Endothelial cell of umbilical vein (primary cell): ENCODE measurements around the gene DCAF7. TPM values are rescaled to one million over a fixed set of nuclear protein-coding genes. Genes with fewer than 3 reads are reported as not detected.

Source experiments
- BruUV-seq: library from RNA; stranded (reverse); fragments of 400-500 nt; replicated peaks from 2 replicates; lab custom pipeline; 2021; lab: Mats Ljungman, UMichigan
- CTCF ChIA-PET: fragments of 300-600, 350-600 bp; sonication (Branson Sonifier 250); formaldehyde crosslinking; loops from one replicate; lab custom pipeline; 2021; ENCODE audit warnings: antibody characterized with exemption, inconsistent platforms; lab: Charles Lee
- POLR2A ChIA-PET: fragments of 300-600, 350-600 bp; sonication (Branson Sonifier 250); formaldehyde crosslinking; loops from one replicate; lab custom pipeline; 2021; ENCODE audit warnings: antibody characterized with exemption, inconsistent platforms; lab: Charles Lee
- DNase-seq: peaks from one replicate; pipeline ENCODE4 v3.0.0-alpha.2; 2011; ENCODE audit warnings: low read depth, low spot score
- FAIRE-seq: peaks from 2 replicates; lab custom pipeline; 2011; peaks lifted over from hg19 to GRCh38; lab: Jason Lieb, UNC
- H2AFZ ChIP-seq: 2 replicates; pipeline ENCODE4 v1.6.0; 2012; ENCODE audit warnings: low read depth, low read length, control low read depth, inconsistent platforms
- H3K27ac ChIP-seq: 2 replicates; pipeline ENCODE4 v1.5.1; 2011; ENCODE audit warnings: low read depth, mild to moderate bottlenecking, control low read depth, low read length, moderate library complexity; ENCODE audit not compliant: insufficient read depth
- H3K27me3 ChIP-seq, 2 experiments: 2 replicates each; pipeline versions ENCODE4 v1.6.0 to v1.6.1; 2011; ENCODE audit warnings: low read length in 2 of 2, mixed read lengths in 1 of 2; ENCODE audit not compliant: control insufficient read depth in 2 of 2, insufficient read depth in 2 of 2
- H3K36me3 ChIP-seq, 2 experiments: 2 replicates in 1 of 2; 3 replicates in 1 of 2; pipeline ENCODE4 v1.5.1; 2011; ENCODE audit warnings: low read length in 2 of 2, mild to moderate bottlenecking in 1 of 2, moderate library complexity in 1 of 2; ENCODE audit not compliant: control insufficient read depth in 2 of 2, insufficient read depth in 2 of 2; ENCODE audit errors: extremely low read depth in 1 of 2
- H3K4me1 ChIP-seq: 3 replicates; pipeline ENCODE4 v1.5.1; 2011; ENCODE audit warnings: mild to moderate bottlenecking, low read length; ENCODE audit not compliant: control insufficient read depth, insufficient read depth; ENCODE audit errors: extremely low read depth
- H3K4me2 ChIP-seq: 2 replicates; pipeline ENCODE4 v1.6.1; 2011; ENCODE audit warnings: low read length, control low read depth, mixed read lengths; ENCODE audit not compliant: insufficient read depth
- H3K4me3 ChIP-seq, 3 experiments: fragments of 200-600 bp in 1 of 3; sonication (generic), shearing (Covaris generic) in 1 of 3; replicated peaks in 1 of 3; 2 replicates each; pipeline ENCODE4 v1.5.1; 2011 to 2016; ENCODE audit warnings: control low read depth in 3 of 3, low read length in 3 of 3, mild to moderate bottlenecking in 2 of 3, inconsistent platforms in 1 of 3, low read depth in 1 of 3, moderate library complexity in 1 of 3; ENCODE audit not compliant: insufficient read depth in 1 of 3
- H3K79me2 ChIP-seq: 2 replicates; pipeline ENCODE4 v1.6.0; 2012; ENCODE audit warnings: low read length, inconsistent platforms; ENCODE audit not compliant: control insufficient read depth, insufficient read depth
- H3K9ac ChIP-seq: replicated peaks from 2 replicates; pipeline ENCODE3; 2011; ENCODE audit warnings: low read length, control low read depth; ENCODE audit not compliant: insufficient read depth; ENCODE audit errors: extremely low read depth
- H3K9me1 ChIP-seq: replicated peaks from 3 replicates; pipeline ENCODE4 v1.6.0; 2011; ENCODE audit warnings: mild to moderate bottlenecking, low read length; ENCODE audit not compliant: control insufficient read depth, insufficient read depth; ENCODE audit errors: extremely low read depth
- H3K9me3 ChIP-seq: replicated peaks from 2 replicates; pipeline ENCODE4 v1.5.1; 2012; ENCODE audit warnings: low read length, inconsistent platforms; ENCODE audit not compliant: control insufficient read depth, insufficient read depth
- H4K20me1 ChIP-seq: replicated peaks from 2 replicates; pipeline ENCODE3; 2011; ENCODE audit warnings: mild to moderate bottlenecking, low read length; ENCODE audit not compliant: control insufficient read depth, insufficient read depth; ENCODE audit errors: extremely low read depth
- CTCF ChIP-seq, 2 donors: IDR thresholded peaks; 1 replicate in 1 of 2; 2 replicates in 1 of 2; pipeline ENCODE4 v1.5.1; 2011; ENCODE audit warnings: low read length in 2 of 2, mild to moderate bottlenecking in 2 of 2, moderate library complexity in 2 of 2, control low read depth in 1 of 2, inconsistent platforms in 1 of 2, low read depth in 1 of 2; ENCODE audit not compliant: insufficient read depth in 1 of 2; ENCODE audit errors: extremely low read depth in 1 of 2
- EZH2 ChIP-seq: IDR thresholded peaks from 2 replicates; pipeline ENCODE4 v1.6.1; 2012; ENCODE audit warnings: borderline replicate concordance, low read depth, mild to moderate bottlenecking, moderate library complexity, low read length, inconsistent platforms; ENCODE audit not compliant: severe bottlenecking
- FOS ChIP-seq: IDR thresholded peaks from 2 replicates; pipeline ENCODE4 v1.6.1; 2011; ENCODE audit warnings: mild to moderate bottlenecking, low read length, moderate library complexity, borderline replicate concordance; ENCODE audit not compliant: insufficient read depth
- GATA2 ChIP-seq: IDR thresholded peaks from 2 replicates; pipeline ENCODE4 v1.7.0; 2011; ENCODE audit warnings: low read depth, mild to moderate bottlenecking, moderate library complexity, mixed read lengths, low read length; ENCODE audit not compliant: insufficient read length, insufficient read depth
- JUN ChIP-seq: IDR thresholded peaks from 2 replicates; pipeline ENCODE4 v1.6.1; 2011; ENCODE audit warnings: borderline replicate concordance, low read depth; ENCODE audit not compliant: insufficient read length, insufficient read depth
- MYC ChIP-seq: IDR thresholded peaks from one replicate; pipeline ENCODE4 v1.6.1; 2011; ENCODE audit warnings: mild to moderate bottlenecking, low read depth, low read length
- POLR2A ChIP-seq: IDR thresholded peaks from 2 replicates; pipeline ENCODE4 v1.6.1; 2012; ENCODE audit warnings: low read depth, mild to moderate bottlenecking, control low read depth, low read length
- POLR2AphosphoS5 ChIP-seq: IDR thresholded peaks from 2 replicates; pipeline ENCODE4 v1.6.1; 2012; ENCODE audit warnings: low read depth, mild to moderate bottlenecking, control low read depth, low read length, moderate library complexity; ENCODE audit not compliant: insufficient read depth
- dilution Hi-C: fragments of 300-500 bp; cut with MboI; formaldehyde crosslinking; loops from one replicate; pipeline ENCODE4 v1.15.0; 2019; ENCODE audit warnings: low sequenced_read_pairs; ENCODE audit not compliant: extremely low pct_ligation_motif_present
- intact Hi-C: fragments of 100-400 bp; cut with micrococcal nuclease; formaldehyde crosslinking; loops from one replicate; pipeline ENCODE4 v1.10.0; 2022
- polyA plus RNA-seq, 4 experiments: library from polyadenylated mRNA; depleted of rRNA in 3 of 4; stranded (reverse) in 3 of 4; unstranded in 1 of 4; fragments of >200 nt; gene quantifications; 2 replicates each; pipeline versions ENCODE4 v1.2.1 to v1.2.3, GENCODE V29; 2011 to 2012; ENCODE audit warnings: missing spikeins in 1 of 4
- total RNA-seq: library from RNA; stranded (reverse); gene quantifications from 2 replicates; pipeline ENCODE4 v1.2.3, GENCODE V29; 2021
- TF ChIP-seq, protein P1 (sequence below): IDR thresholded peaks from 2 replicates; pipeline ENCODE4 v1.6.1; 2011; ENCODE audit not compliant: insufficient read depth, insufficient read length

Gene DCAF7
- total and polyA plus RNA-seq, 2 donors (not counting 3 experiments of a cell fraction or from before 2014, with no cell fraction given): 82.8 to 100 TPM

- DNase-seq (no peak), FAIRE-seq (no peak)
- intact Hi-C loops: no loop called here
- CTCF ChIA-PET: interaction anchor here (0.5 to 2.2 kb wide), 6 partner anchors 12 to 239 kb away, joined by 3 to 12 read pairs (median 6); no protein-coding TSS in a partner anchor
- TF ChIP-seq POLR2A (no peak), POLR2AphosphoS5 (no peak), GATA2 (no peak), FOS (no peak), JUN (no peak), CTCF (IDR thresholded peaks at IDR 0.05; ENCODE audit: extremely low read depth in 1 of 2, insufficient read depth in 1 of 2, low read depth in 1 of 2, low read length in 2 of 2) (no peak), MYC (no peak), EZH2 (no peak)
- TF ChIP-seq, protein P1, sequence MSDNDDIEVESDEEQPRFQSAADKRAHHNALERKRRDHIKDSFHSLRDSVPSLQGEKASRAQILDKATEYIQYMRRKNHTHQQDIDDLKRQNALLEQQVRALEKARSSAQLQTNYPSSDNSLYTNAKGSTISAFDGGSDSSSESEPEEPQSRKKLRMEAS: no peak
- H2AFZ ChIP-seq: no peak overlapping the region
- H3K9ac ChIP-seq: no peak overlapping the region
- no peaks in the 10 kb centered on the region for H3K9me3 ChIP-seq
- no peak overlapping the region for H3K4me2 ChIP-seq
- H4K20me1 ChIP-seq: no peaks in the 10 kb centered on the region
- H3K4me1 ChIP-seq: no peaks in the 10 kb centered on the region
- H3K4me3 ChIP-seq: no peak overlapping the region
- no peak overlapping the region for H3K27ac ChIP-seq
- dilution Hi-C loops: no loop called here
- H3K36me3 ChIP-seq: no peaks in the 10 kb centered on the region
- H3K79me2 ChIP-seq: no peaks in the 10 kb centered on the region
- peaks cover 2 to 16% of the 10 kb centered on the region in 2 experiments for H3K27me3 ChIP-seq
- POLR2A ChIA-PET: no interaction called here
- no peaks in the 10 kb centered on the region for H3K9me1 ChIP-seq
- no TSS peak for BruUV-seq
Measured at GRCh38 chr17:63503341-63503705, 47.0 kb upstream of the DCAF7 start.
